Central memory CD8-positive, alpha-beta T cell (primary cell): ENCODE measurements around the gene ASH1L.
"Not testable (repeated sequence)": the region's sequence is repeated elsewhere in the genome, so short reads cannot be mapped to it uniquely, and the experiment has no call there.

ENCODE experiments used
- ATAC-seq: fragments of 150-1000 bp; cut with Tn5 transposase; replicated peaks from 2 replicates; pipeline ENCODE4 v1.10.0; 2022; ENCODE audit warnings: mild to moderate bottlenecking, moderate FRiP score, moderate number of reproducible peaks; ENCODE audit not compliant: poor library complexity, severe bottlenecking; ENCODE audit errors: extremely low read depth
- DNase-seq, 2 donors: peaks; one replicate each; pipeline ENCODE4 v3.0.0; 2021; ENCODE audit warnings: low spot score in 2 of 2
- H3K27ac Mint-ChIP-seq: one replicate; pipeline ENCODE4 v1.8.0; 2022; ENCODE audit warnings: low read depth, mild to moderate bottlenecking, moderate library complexity, mixed read lengths
- H3K27me3 Mint-ChIP-seq: one replicate; pipeline ENCODE4 v1.8.0; 2022; ENCODE audit warnings: mixed read lengths
- H3K36me3 Mint-ChIP-seq: one replicate; pipeline ENCODE4 v1.8.0; 2022; ENCODE audit warnings: mild to moderate bottlenecking, moderate library complexity, mixed read lengths; ENCODE audit not compliant: insufficient read depth
- H3K4me1 Mint-ChIP-seq: one replicate; pipeline ENCODE4 v1.8.0; 2022; ENCODE audit warnings: mixed read lengths
- H3K4me3 Mint-ChIP-seq: one replicate; pipeline ENCODE4 v1.8.0; 2022; ENCODE audit warnings: mild to moderate bottlenecking, moderate library complexity, mixed read lengths
- H3K9me3 Mint-ChIP-seq: one replicate; pipeline ENCODE4 v1.8.0; 2022; ENCODE audit warnings: mixed read lengths

Gene ASH1L

GRCh38 chr1:155537193-155537592, 25.4 kb downstream of the ASH1L start:
- ATAC-seq (no peak), DNase-seq (no peak)
- peaks cover 2% of the 10 kb centered on the region for H3K36me3 Mint-ChIP-seq
- peak overlapping the region; percentile 2 for H3K4me3 Mint-ChIP-seq
- peak overlapping the region; percentile 88 for H3K27ac Mint-ChIP-seq
- H3K4me1 Mint-ChIP-seq, result peaks cover 59% of the 10 kb centered on the region
- no peaks in the 10 kb centered on the region for H3K9me3 Mint-ChIP-seq
- no peaks in the 10 kb centered on the region for H3K27me3 Mint-ChIP-seq

- no peaks in the 10 kb centered on the region for H3K27me3 Mint-ChIP-seq
- ATAC-seq, result no peak
- no peaks in the 10 kb centered on the region for H3K9me3 Mint-ChIP-seq
- peaks cover 4% of the 10 kb centered on the region for H3K36me3 Mint-ChIP-seq
- DNase-seq, result no peak
- no peak overlapping the region for H3K4me3 Mint-ChIP-seq
- H3K27ac Mint-ChIP-seq, result no peak overlapping the region
- H3K4me1 Mint-ChIP-seq, result peaks cover 35% of the 10 kb centered on the region
These were observed 31.0 kb downstream of the ASH1L start for GRCh38 chr1:155531624-155532023.

- Mint-ChIP-seq H3K9me3 (no peaks in the 10 kb centered on the region), H3K4me3 (no peak overlapping the region), H3K27me3 (no peaks in the 10 kb centered on the region), H3K4me1 (peaks cover 28% of the 10 kb centered on the region), H3K27ac (peak overlapping the region; percentile 23), H3K36me3 (peaks cover 7% of the 10 kb centered on the region)
- no peak for DNase-seq
- peak; percentile 14 for ATAC-seq
These were observed 32.7 kb downstream of the ASH1L start for GRCh38 chr1:155529929-155530328.

- H3K4me3 Mint-ChIP-seq, result no peak overlapping the region
- no peaks in the 10 kb centered on the region for H3K9me3 Mint-ChIP-seq
- ATAC-seq (no peak), DNase-seq (no peak)
- H3K4me1 Mint-ChIP-seq, result peaks cover 23% of the 10 kb centered on the region
- peaks cover 7% of the 10 kb centered on the region for H3K36me3 Mint-ChIP-seq
- no peaks in the 10 kb centered on the region for H3K27me3 Mint-ChIP-seq
- H3K27ac Mint-ChIP-seq, result peak overlapping the region; percentile 23
These were observed 33.5 kb downstream of the ASH1L start for GRCh38 chr1:155529109-155529508.

GRCh38 chr1:155527677-155528076, 34.9 kb downstream of the ASH1L start:
- Mint-ChIP-seq H3K4me1 (peaks cover 22% of the 10 kb centered on the region), H3K36me3 (peaks cover 7% of the 10 kb centered on the region), H3K9me3 (no peaks in the 10 kb centered on the region), H3K27me3 (no peaks in the 10 kb centered on the region), H3K27ac (no peak overlapping the region), H3K4me3 (no peak overlapping the region)
- DNase-seq (no peak), ATAC-seq (no peak)

- peaks cover 24% of the 10 kb centered on the region for H3K4me1 Mint-ChIP-seq
- H3K4me3 Mint-ChIP-seq, result no peak overlapping the region
- H3K27me3 Mint-ChIP-seq, result no peaks in the 10 kb centered on the region
- DNase-seq (no peak), ATAC-seq (no peak)
- peaks cover 9% of the 10 kb centered on the region for H3K36me3 Mint-ChIP-seq
- H3K27ac Mint-ChIP-seq, result no peak overlapping the region
- H3K9me3 Mint-ChIP-seq, result no peaks in the 10 kb centered on the region
These were observed 36.2 kb downstream of the ASH1L start for GRCh38 chr1:155526356-155526755.

- Mint-ChIP-seq H3K9me3 (no peaks in the 10 kb centered on the region), H3K27ac (no peak overlapping the region), H3K27me3 (no peaks in the 10 kb centered on the region), H3K4me1 (peaks cover 28% of the 10 kb centered on the region), H3K36me3 (peaks cover 21% of the 10 kb centered on the region), H3K4me3 (no peak overlapping the region)
- DNase-seq (no peak), ATAC-seq (no peak)
These were observed 40.5 kb downstream of the ASH1L start for GRCh38 chr1:155522069-155522468.

- ATAC-seq, result no peak
- H3K4me1 Mint-ChIP-seq, result peaks cover 42% of the 10 kb centered on the region
- H3K9me3 Mint-ChIP-seq, result no peaks in the 10 kb centered on the region
- H3K36me3 Mint-ChIP-seq, result peaks cover 22% of the 10 kb centered on the region
- H3K27ac Mint-ChIP-seq, result peak overlapping the region; percentile 51
- no peak for DNase-seq
- H3K4me3 Mint-ChIP-seq, result no peak overlapping the region
- H3K27me3 Mint-ChIP-seq, result no peaks in the 10 kb centered on the region
These were observed 44.1 kb downstream of the ASH1L start for GRCh38 chr1:155518484-155518883.

- Mint-ChIP-seq H3K36me3 (peaks cover 24% of the 10 kb centered on the region), H3K27ac (no peak overlapping the region), H3K4me3 (peak overlapping the region; percentile 5), H3K27me3 (no peaks in the 10 kb centered on the region), H3K4me1 (peaks cover 45% of the 10 kb centered on the region), H3K9me3 (no peaks in the 10 kb centered on the region)
- peak; percentile 43 for ATAC-seq
- DNase-seq, result no peak
These were observed 47.9 kb downstream of the ASH1L start for GRCh38 chr1:155514582-155515187.

GRCh38 chr1:155513300-155513916, 49.2 kb downstream of the ASH1L start:
- Mint-ChIP-seq H3K9me3 (no peaks in the 10 kb centered on the region), H3K4me3 (no peak overlapping the region), H3K36me3 (peaks cover 17% of the 10 kb centered on the region), H3K4me1 (peaks cover 43% of the 10 kb centered on the region), H3K27me3 (no peaks in the 10 kb centered on the region), H3K27ac (no peak overlapping the region)
- ATAC-seq (no peak), DNase-seq (no peak)

GRCh38 chr1:155511385-155511784, 51.2 kb downstream of the ASH1L start:
- H3K27me3 Mint-ChIP-seq, H3K9me3 Mint-ChIP-seq, DNase-seq, H3K27ac Mint-ChIP-seq, ATAC-seq, H3K4me3 Mint-ChIP-seq: not testable (repeated sequence)
- Mint-ChIP-seq H3K36me3 (peaks cover 11% of the 10 kb centered on the region), H3K4me1 (peaks cover 34% of the 10 kb centered on the region)

- DNase-seq (no peak), ATAC-seq (no peak)
- H3K4me1 Mint-ChIP-seq, result peaks cover 22% of the 10 kb centered on the region
- H3K36me3 Mint-ChIP-seq, result peaks cover 11% of the 10 kb centered on the region
- H3K27ac Mint-ChIP-seq, result no peak overlapping the region
- no peak overlapping the region for H3K4me3 Mint-ChIP-seq
- H3K27me3 Mint-ChIP-seq, result no peaks in the 10 kb centered on the region
- no peaks in the 10 kb centered on the region for H3K9me3 Mint-ChIP-seq
These were observed 53.5 kb downstream of the ASH1L start for GRCh38 chr1:155509064-155509463.

- peak overlapping the region; percentile 35 for H3K27ac Mint-ChIP-seq
- no peak for DNase-seq
These were observed 54.7 kb downstream of the ASH1L start for GRCh38 chr1:155507945-155508344.

More at GRCh38 chr1:155507945-155508344, 54.7 kb downstream of the ASH1L start:
- peaks cover 9% of the 10 kb centered on the region for H3K36me3 Mint-ChIP-seq
- no peak for ATAC-seq
- no peaks in the 10 kb centered on the region for H3K27me3 Mint-ChIP-seq
- H3K4me1 Mint-ChIP-seq, result peaks cover 14% of the 10 kb centered on the region
- H3K4me3 Mint-ChIP-seq, result no peak overlapping the region
- no peaks in the 10 kb centered on the region for H3K9me3 Mint-ChIP-seq
